Measurements from ENCODE around the gene PRKCD. TPM values are rescaled to one million over a fixed set of nuclear protein-coding genes. Genes with fewer than 3 reads are reported as not detected.
A peak's percentile ranks its signal among the peaks of the same experiment; 100 is the strongest.

Gene PRKCD
- total RNA-seq, 1 experiment from 2014 or later = 25.2 TPM

GRCh38 chr3:53231532-53232511 lies 70.8 kb downstream of the PRKCD start:
- no peaks in the 10 kb centered on the region for H3K27me3 Mint-ChIP-seq (ENCODE audit: unreplicated experiment)
- CTCF ChIA-PET = no interaction called here

GRCh38 chr3:53232641-53233377 lies 71.8 kb downstream of the PRKCD start:
- no TSS peak for BruUV-seq (replicated peaks)
- Mint-ChIP-seq H3K36me3 (ENCODE audit: insufficient read depth, unreplicated experiment) (peaks cover 82% of the 10 kb centered on the region), H3K27me3 (ENCODE audit: unreplicated experiment) (no peaks in the 10 kb centered on the region), H3K27ac (ENCODE audit: unreplicated experiment) (peak overlapping the region; percentile 85), H3K4me1 (ENCODE audit: low read depth, unreplicated experiment) (peaks cover 27% of the 10 kb centered on the region), H3K4me3 (ENCODE audit: low read depth, unreplicated experiment) (no peak overlapping the region), H3K9me3 (ENCODE audit: low read depth, unreplicated experiment) (no peaks in the 10 kb centered on the region)
- intact Hi-C loops (cut with micrococcal nuclease; ENCODE audit: unreplicated experiment) = no loop called here
- TF ChIP-seq CTCF (IDR thresholded peaks at IDR 0.05; ENCODE audit: unreplicated experiment) = no peak
- CTCF ChIA-PET = interaction anchor here (1.1 kb wide), 1 partner anchor 12 kb away, joined by 3 read pairs; no protein-coding TSS in a partner anchor
- DNase-seq = no peak

More at GRCh38 chr3:53231532-53232511, 70.8 kb downstream of the PRKCD start:
- Mint-ChIP-seq H3K4me1 (ENCODE audit: low read depth, unreplicated experiment) (peaks cover 24% of the 10 kb centered on the region), H3K27ac (ENCODE audit: unreplicated experiment) (no peak overlapping the region), H3K36me3 (ENCODE audit: insufficient read depth, unreplicated experiment) (peaks cover 76% of the 10 kb centered on the region), H3K4me3 (ENCODE audit: low read depth, unreplicated experiment) (no peak overlapping the region), H3K9me3 (ENCODE audit: low read depth, unreplicated experiment) (no peaks in the 10 kb centered on the region)
- no peak for TF ChIP-seq CTCF (IDR thresholded peaks at IDR 0.05; ENCODE audit: unreplicated experiment)
- intact Hi-C loops (cut with micrococcal nuclease; ENCODE audit: unreplicated experiment) = no loop called here
- no TSS peak for BruUV-seq (replicated peaks)
- DNase-seq = no peak

GRCh38 chr3:53234130-53234840 lies 73.3 kb downstream of the PRKCD start:
- Mint-ChIP-seq H3K27ac (ENCODE audit: unreplicated experiment) (no peak overlapping the region), H3K27me3 (ENCODE audit: unreplicated experiment) (no peaks in the 10 kb centered on the region), H3K9me3 (ENCODE audit: low read depth, unreplicated experiment) (no peaks in the 10 kb centered on the region), H3K4me3 (ENCODE audit: low read depth, unreplicated experiment) (no peak overlapping the region), H3K4me1 (ENCODE audit: low read depth, unreplicated experiment) (peaks cover 36% of the 10 kb centered on the region), H3K36me3 (ENCODE audit: insufficient read depth, unreplicated experiment) (peaks cover 85% of the 10 kb centered on the region)
- no peak for TF ChIP-seq CTCF (IDR thresholded peaks at IDR 0.05; ENCODE audit: unreplicated experiment)
- BruUV-seq (replicated peaks) = no TSS peak
- intact Hi-C loops (cut with micrococcal nuclease; ENCODE audit: unreplicated experiment) = no loop called here
- DNase-seq = no peak
- CTCF ChIA-PET = no interaction called here

- H3K27ac Mint-ChIP-seq (ENCODE audit: unreplicated experiment) = peak overlapping the region; percentile 67
- CTCF ChIA-PET = no interaction called here
Measured at GRCh38 chr3:53234841-53235232, 73.8 kb downstream of the PRKCD start.

More at GRCh38 chr3:53234841-53235232, 73.8 kb downstream of the PRKCD start:
- Mint-ChIP-seq H3K9me3 (ENCODE audit: low read depth, unreplicated experiment) (no peaks in the 10 kb centered on the region), H3K4me3 (ENCODE audit: low read depth, unreplicated experiment) (no peak overlapping the region), H3K27me3 (ENCODE audit: unreplicated experiment) (no peaks in the 10 kb centered on the region), H3K4me1 (ENCODE audit: low read depth, unreplicated experiment) (peaks cover 41% of the 10 kb centered on the region), H3K36me3 (ENCODE audit: insufficient read depth, unreplicated experiment) (peaks cover 85% of the 10 kb centered on the region)
- no peak for TF ChIP-seq CTCF (IDR thresholded peaks at IDR 0.05; ENCODE audit: unreplicated experiment)
- intact Hi-C loops (cut with micrococcal nuclease; ENCODE audit: unreplicated experiment) = no loop called here
- no peak for DNase-seq
- BruUV-seq (replicated peaks) = no TSS peak
